HCT116 (cell line): Measurements from ENCODE around the gene RGS12. TPM values are rescaled to one million over a fixed set of nuclear protein-coding genes. Genes with fewer than 3 reads are reported as not detected.

ENCODE experiments used
- ATAC-seq: fragments of 200-7000 bp; cut with Tn5 transposase; 2 replicates; pipeline ENCODE4 v1.9.1; 2020; ENCODE audit warnings: mild to moderate bottlenecking, moderate library complexity
- BruUV-seq: library from RNA; stranded (reverse); fragments of 400-500 nt; replicated peaks from 2 replicates; lab custom pipeline; 2021; lab: Mats Ljungman, UMichigan
- CTCF ChIA-PET: fragments of 300-600 bp; sonication (Branson Sonifier 250); formaldehyde crosslinking; loops from one replicate; lab custom pipeline; 2021; ENCODE audit warnings: antibody characterized with exemption; lab: Charles Lee
- POLR2A ChIA-PET: fragments of 300-600, 350-600 bp; sonication (Branson Sonifier 250); formaldehyde crosslinking; loops from one replicate; lab custom pipeline; 2021; ENCODE audit warnings: antibody characterized with exemption; lab: Charles Lee
- RAD21 ChIA-PET, 2 experiments: fragments of 300-600 bp; sonication (Branson Sonifier 250); formaldehyde crosslinking; loops; one replicate each; lab custom pipeline; 2023; ENCODE audit warnings: low total read pairs in 2 of 2; ENCODE audit not compliant: uncharacterized antibody in 2 of 2, unreplicated experiment in 2 of 2, low non-redundant PET in 1 of 2; lab: Charles Lee
- DNase-seq: peaks from one replicate; pipeline ENCODE4 v3.0.0-alpha.2; 2010; ENCODE audit warnings: low read depth, low spot score
- H2AFZ ChIP-seq: fragments of 200-600 bp; shearing (Covaris generic), sonication (generic); 2 replicates; pipeline ENCODE4 v1.6.1; 2017; ENCODE audit warnings: low read depth, mixed run types, mixed read lengths, antibody characterized with exemption, low read length; ENCODE audit not compliant: poor library complexity, severe bottlenecking
- H3K27ac ChIP-seq: 2 replicates; pipeline ENCODE4 v1.5.1; 2012; ENCODE audit warnings: low read depth, low read length
- H3K27me3 ChIP-seq: fragments of 200-600 bp; sonication (generic); 2 replicates; pipeline ENCODE4 v1.6.1; 2016; ENCODE audit warnings: mixed run types, low read length, mixed read lengths; ENCODE audit not compliant: insufficient read depth
- H3K36me3 ChIP-seq, 2 experiments: fragments of 200-500 bp in 1 of 2; fragments of 200-600 bp in 1 of 2; sonication (Bioruptor generic) in 1 of 2; sonication (generic) in 1 of 2; 2 replicates each; pipeline versions ENCODE4 v1.5.1 to v1.6.1; 2014 to 2016; ENCODE audit warnings: low read length in 2 of 2, inconsistent platforms in 1 of 2, mixed read lengths in 1 of 2, mixed run types in 1 of 2; ENCODE audit not compliant: insufficient read depth in 2 of 2, control insufficient read depth in 1 of 2
- H3K4me1 ChIP-seq, 2 experiments: fragments of 200-600 bp in 1 of 2; sonication (generic) in 1 of 2; 2 replicates each; pipeline versions ENCODE4 v1.5.1 to v1.6.1; 2012 to 2017; ENCODE audit warnings: low read length in 2 of 2, inconsistent platforms in 1 of 2, mild to moderate bottlenecking in 1 of 2, mixed read lengths in 1 of 2, mixed run types in 1 of 2, moderate library complexity in 1 of 2; ENCODE audit not compliant: insufficient read depth in 2 of 2, control insufficient read depth in 1 of 2
- H3K4me2 ChIP-seq: fragments of 200-600 bp; sonication (generic); 2 replicates; pipeline ENCODE4 v1.6.1; 2017; ENCODE audit warnings: mixed run types, low read length, mixed read lengths
- H3K4me3 ChIP-seq, 2 experiments: fragments of 200-600 bp in 1 of 2; sonication (generic) in 1 of 2; replicated peaks in 1 of 2; 2 replicates each; pipeline ENCODE4 v1.5.1; 2011 to 2016; ENCODE audit warnings: low read length in 2 of 2, control low read depth in 1 of 2, low read depth in 1 of 2, mild to moderate bottlenecking in 1 of 2, mixed read lengths in 1 of 2, mixed run types in 1 of 2
- H3K79me2 ChIP-seq: fragments of 200-600 bp; sonication (generic); 2 replicates; pipeline ENCODE4 v1.6.1; 2017; ENCODE audit warnings: mild to moderate bottlenecking, mixed run types, low read length, moderate library complexity, mixed read lengths; ENCODE audit not compliant: insufficient read depth
- H3K9ac ChIP-seq: fragments of 200-600 bp; sonication (generic); 2 replicates; pipeline ENCODE4 v1.6.1; 2016; ENCODE audit warnings: low read length, mixed read lengths
- H3K9me2 ChIP-seq: fragments of 200-600 bp; sonication (generic), shearing (Covaris generic); 2 replicates; pipeline ENCODE4 v1.6.1; 2017; ENCODE audit warnings: mixed run types, mild to moderate bottlenecking, moderate library complexity; ENCODE audit not compliant: insufficient read depth
- H3K9me3 ChIP-seq, 2 experiments: fragments of 200-500 bp in 1 of 2; fragments of 200-600 bp in 1 of 2; sonication (Bioruptor generic) in 1 of 2; sonication (generic) in 1 of 2; 2 replicates each; pipeline ENCODE4 v1.6.1; 2014 to 2017; ENCODE audit warnings: low read length in 2 of 2, mixed read lengths in 2 of 2, inconsistent platforms in 1 of 2, low read depth in 1 of 2, mild to moderate bottlenecking in 1 of 2, mixed run types in 1 of 2, moderate library complexity in 1 of 2; ENCODE audit not compliant: control insufficient read depth in 1 of 2, insufficient read depth in 1 of 2
- H4K20me1 ChIP-seq: fragments of 200-600 bp; sonication (generic), shearing (Covaris generic); 2 replicates; pipeline ENCODE4 v1.6.1; 2017; ENCODE audit warnings: mixed run types, mild to moderate bottlenecking, moderate library complexity; ENCODE audit not compliant: insufficient read depth
- CBX3 ChIP-seq: IDR thresholded peaks from 2 replicates; pipeline ENCODE4 v1.6.1; 2012; ENCODE audit warnings: low read depth
- CEBPB ChIP-seq: IDR thresholded peaks from 2 replicates; pipeline ENCODE4 v1.6.1; 2012; ENCODE audit warnings: low read depth
- ELF1 ChIP-seq: IDR thresholded peaks from 2 replicates; pipeline ENCODE4 v1.6.1; 2012; ENCODE audit warnings: low read depth, borderline replicate concordance
- EZH2 ChIP-seq: fragments of 200-600 bp; sonication (generic); IDR thresholded peaks from 2 replicates; pipeline ENCODE4 v1.6.1; 2017; ENCODE audit warnings: antibody characterized with exemption, mixed run types
- EZH2phosphoT487 ChIP-seq: fragments of 200-600 bp; IDR thresholded peaks from 2 replicates; pipeline ENCODE4 v1.6.1; 2018; ENCODE audit warnings: antibody characterized with exemption, borderline replicate concordance
- FOSL1 ChIP-seq: IDR thresholded peaks from 2 replicates; pipeline ENCODE4 v1.6.1; 2012; ENCODE audit warnings: low read depth
- JUND ChIP-seq: IDR thresholded peaks from 2 replicates; pipeline ENCODE4 v1.6.1; 2012
- RAD21 ChIP-seq: IDR thresholded peaks from 2 replicates; pipeline ENCODE4 v1.6.1; 2012; ENCODE audit warnings: low read depth, mild to moderate bottlenecking
- SIN3A ChIP-seq: IDR thresholded peaks from 2 replicates; pipeline ENCODE4 v1.6.1; 2012; ENCODE audit warnings: low read depth
- SP1 ChIP-seq: IDR thresholded peaks from 2 replicates; pipeline ENCODE4 v1.6.1; 2012; ENCODE audit warnings: low read depth
- SRF ChIP-seq: IDR thresholded peaks from 2 replicates; pipeline ENCODE4 v1.6.1; 2012; ENCODE audit warnings: low read depth
- TCF7L2 ChIP-seq: IDR thresholded peaks from 2 replicates; pipeline ENCODE4 v1.7.0; 2011; ENCODE audit warnings: borderline replicate concordance, inconsistent platforms; ENCODE audit not compliant: insufficient read depth, insufficient read length; ENCODE audit errors: extremely low read depth
- YY1 ChIP-seq: IDR thresholded peaks from 2 replicates; pipeline ENCODE4 v1.6.1; 2011; ENCODE audit warnings: low read length, low read depth, moderate library complexity, mild to moderate bottlenecking; ENCODE audit not compliant: insufficient replicate concordance; ENCODE audit errors: extremely low read depth
- ZNF274 ChIP-seq: fragments of 200-500 bp; sonication (Bioruptor generic); IDR thresholded peaks from 2 replicates; pipeline ENCODE4 v1.6.1; 2014; ENCODE audit warnings: mild to moderate bottlenecking, low read depth, low read length, inconsistent platforms
- intact Hi-C: fragments of 100-400 bp; cut with micrococcal nuclease; formaldehyde crosslinking; loops from 2 replicates; pipeline ENCODE4 v1.10.0; 2022
- total RNA-seq: library from RNA; stranded (reverse); gene quantifications from one replicate; pipeline ENCODE4 v1.2.1, GENCODE V29; 2021; ENCODE audit not compliant: unreplicated experiment
- TF ChIP-seq, protein P1 (sequence below): IDR thresholded peaks from 2 replicates; pipeline ENCODE4 v1.6.1; 2011; ENCODE audit warnings: mild to moderate bottlenecking, low read length, moderate library complexity; ENCODE audit not compliant: insufficient replicate concordance; ENCODE audit errors: extremely low read depth
- TF ChIP-seq, protein P2 (sequence below): IDR thresholded peaks from 2 replicates; pipeline ENCODE4 v1.6.1; 2012; ENCODE audit warnings: low read depth
- TF ChIP-seq, protein P3 (sequence below): IDR thresholded peaks from 2 replicates; pipeline ENCODE4 v1.6.1; 2012

Gene RGS12
- total RNA-seq, 1 experiment from 2014 or later, result 22.2 TPM

DNA sequence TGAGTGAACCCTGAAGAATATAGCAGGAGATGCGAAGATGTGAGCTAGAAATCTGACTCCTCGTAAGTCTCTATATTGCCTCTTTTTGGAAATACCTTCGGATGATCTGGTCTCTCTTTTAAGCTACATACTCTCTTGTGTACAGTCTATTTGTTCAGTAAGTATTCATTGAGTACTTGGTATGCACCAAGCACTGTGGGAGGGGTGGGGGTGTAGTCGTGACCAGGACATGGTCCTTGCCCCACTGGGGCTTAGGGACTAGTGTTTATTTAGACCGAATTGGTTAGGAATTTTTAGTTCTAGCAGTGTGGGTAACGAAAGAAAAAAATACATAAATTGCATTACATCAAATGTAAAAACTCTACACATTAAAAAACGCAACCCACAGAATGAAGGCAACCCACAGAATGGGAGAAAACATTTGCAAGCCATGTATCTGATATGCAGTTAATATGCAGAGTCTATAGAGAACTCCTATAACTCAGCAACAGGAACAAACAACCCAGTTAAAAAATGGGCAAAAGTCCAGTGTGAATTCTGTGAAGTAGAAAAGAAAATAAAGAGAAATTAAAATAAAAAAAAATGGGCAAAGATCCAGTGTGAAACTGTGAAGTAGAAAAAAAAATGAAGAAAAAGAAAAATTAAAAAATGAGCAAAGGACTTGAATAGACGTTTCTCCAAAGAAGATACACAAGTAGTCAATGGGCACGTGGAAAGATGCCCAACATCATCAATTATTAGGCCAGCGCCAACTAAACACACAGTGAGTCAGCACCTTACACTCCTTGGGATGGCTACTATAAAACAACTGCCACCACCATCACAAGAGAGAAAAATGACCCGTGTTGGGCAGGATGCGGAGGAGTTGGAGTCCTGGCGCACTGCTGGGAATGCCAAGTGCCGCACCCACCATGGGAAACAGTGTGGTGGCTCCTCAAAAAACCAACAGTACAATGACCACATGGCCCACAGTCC is 43.8 kb downstream of the RGS12 start (continued):
- TF ChIP-seq, protein P1, sequence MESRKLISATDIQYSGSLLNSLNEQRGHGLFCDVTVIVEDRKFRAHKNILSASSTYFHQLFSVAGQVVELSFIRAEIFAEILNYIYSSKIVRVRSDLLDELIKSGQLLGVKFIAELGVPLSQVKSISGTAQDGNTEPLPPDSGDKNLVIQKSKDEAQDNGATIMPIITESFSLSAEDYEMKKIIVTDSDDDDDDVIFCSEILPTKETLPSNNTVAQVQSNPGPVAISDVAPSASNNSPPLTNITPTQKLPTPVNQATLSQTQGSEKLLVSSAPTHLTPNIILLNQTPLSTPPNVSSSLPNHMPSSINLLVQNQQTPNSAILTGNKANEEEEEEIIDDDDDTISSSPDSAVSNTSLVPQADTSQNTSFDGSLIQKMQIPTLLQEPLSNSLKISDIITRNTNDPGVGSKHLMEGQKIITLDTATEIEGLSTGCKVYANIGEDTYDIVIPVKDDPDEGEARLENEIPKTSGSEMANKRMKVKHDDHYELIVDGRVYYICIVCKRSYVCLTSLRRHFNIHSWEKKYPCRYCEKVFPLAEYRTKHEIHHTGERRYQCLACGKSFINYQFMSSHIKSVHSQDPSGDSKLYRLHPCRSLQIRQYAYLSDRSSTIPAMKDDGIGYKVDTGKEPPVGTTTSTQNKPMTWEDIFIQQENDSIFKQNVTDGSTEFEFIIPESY, result no peak
- no peak for TF ChIP-seq JUND

DNA sequence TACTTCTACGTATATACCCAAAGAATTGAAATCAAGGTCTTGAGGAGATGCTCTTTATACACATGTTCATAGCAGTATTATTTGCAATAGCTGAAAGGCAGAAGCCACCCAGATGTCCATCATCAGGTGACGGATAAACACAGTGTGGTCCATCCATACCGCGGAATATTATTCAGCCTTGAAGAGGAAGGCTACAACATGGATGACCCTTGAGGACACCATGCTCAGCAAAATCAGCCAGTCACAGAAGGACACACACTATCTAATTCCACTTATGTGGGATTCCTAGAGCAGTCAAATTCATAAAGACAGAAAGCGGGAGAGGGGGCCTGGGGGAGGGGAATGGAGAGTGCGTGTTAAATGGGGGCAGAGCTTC is 44.5 kb downstream of the RGS12 start:
- Histone ChIP-seq H3K27me3 (no peaks in the 10 kb centered on the region), H3K36me3 (no peaks in the 10 kb centered on the region), H3K4me2 (no peak overlapping the region), H3K9ac (no peak overlapping the region), H3K79me2 (peaks cover 6% of the 10 kb centered on the region; the same call in 1 of the 2 replicates), H3K9me3 (no peaks in the 10 kb centered on the region), H4K20me1 (no peaks in the 10 kb centered on the region), H3K4me3 (no peak overlapping the region), H3K27ac (no peak overlapping the region), H3K9me2 (no peaks in the 10 kb centered on the region), H2AFZ (no peak overlapping the region), H3K4me1 (no peaks in the 10 kb centered on the region; a peak in 1 of 4 replicates)
- CTCF ChIA-PET, result no interaction called here
- intact Hi-C loops, result no loop called here
- ATAC-seq (no peak), DNase-seq (no peak)
- BruUV-seq, result no TSS peak
- POLR2A ChIA-PET, result no interaction called here
- RAD21 ChIA-PET, result no interaction called here
- TF ChIP-seq, protein P2, sequence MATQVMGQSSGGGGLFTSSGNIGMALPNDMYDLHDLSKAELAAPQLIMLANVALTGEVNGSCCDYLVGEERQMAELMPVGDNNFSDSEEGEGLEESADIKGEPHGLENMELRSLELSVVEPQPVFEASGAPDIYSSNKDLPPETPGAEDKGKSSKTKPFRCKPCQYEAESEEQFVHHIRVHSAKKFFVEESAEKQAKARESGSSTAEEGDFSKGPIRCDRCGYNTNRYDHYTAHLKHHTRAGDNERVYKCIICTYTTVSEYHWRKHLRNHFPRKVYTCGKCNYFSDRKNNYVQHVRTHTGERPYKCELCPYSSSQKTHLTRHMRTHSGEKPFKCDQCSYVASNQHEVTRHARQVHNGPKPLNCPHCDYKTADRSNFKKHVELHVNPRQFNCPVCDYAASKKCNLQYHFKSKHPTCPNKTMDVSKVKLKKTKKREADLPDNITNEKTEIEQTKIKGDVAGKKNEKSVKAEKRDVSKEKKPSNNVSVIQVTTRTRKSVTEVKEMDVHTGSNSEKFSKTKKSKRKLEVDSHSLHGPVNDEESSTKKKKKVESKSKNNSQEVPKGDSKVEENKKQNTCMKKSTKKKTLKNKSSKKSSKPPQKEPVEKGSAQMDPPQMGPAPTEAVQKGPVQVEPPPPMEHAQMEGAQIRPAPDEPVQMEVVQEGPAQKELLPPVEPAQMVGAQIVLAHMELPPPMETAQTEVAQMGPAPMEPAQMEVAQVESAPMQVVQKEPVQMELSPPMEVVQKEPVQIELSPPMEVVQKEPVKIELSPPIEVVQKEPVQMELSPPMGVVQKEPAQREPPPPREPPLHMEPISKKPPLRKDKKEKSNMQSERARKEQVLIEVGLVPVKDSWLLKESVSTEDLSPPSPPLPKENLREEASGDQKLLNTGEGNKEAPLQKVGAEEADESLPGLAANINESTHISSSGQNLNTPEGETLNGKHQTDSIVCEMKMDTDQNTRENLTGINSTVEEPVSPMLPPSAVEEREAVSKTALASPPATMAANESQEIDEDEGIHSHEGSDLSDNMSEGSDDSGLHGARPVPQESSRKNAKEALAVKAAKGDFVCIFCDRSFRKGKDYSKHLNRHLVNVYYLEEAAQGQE, result no peak
- TF ChIP-seq, protein P3, sequence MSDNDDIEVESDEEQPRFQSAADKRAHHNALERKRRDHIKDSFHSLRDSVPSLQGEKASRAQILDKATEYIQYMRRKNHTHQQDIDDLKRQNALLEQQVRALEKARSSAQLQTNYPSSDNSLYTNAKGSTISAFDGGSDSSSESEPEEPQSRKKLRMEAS, result no peak
- TF ChIP-seq YY1 (no peak), TCF7L2 (no peak), CEBPB (no peak), EZH2 (no peak), ELF1 (no peak), CBX3 (no peak), SP1 (no peak), SRF (no peak), JUND (no peak), SIN3A (no peak), RAD21 (no peak), EZH2phosphoT487 (no peak), ZNF274 (no peak), FOSL1 (no peak)
- TF ChIP-seq, protein P1, result no peak
